PC-3 (cell line): ENCODE measurements around the gene COX4I1. TPM values are rescaled to one million over a fixed set of nuclear protein-coding genes. Genes with fewer than 3 reads are reported as not detected.

Source experiments
- ATAC-seq: fragments of 200-7000 bp; cut with Tn5 transposase; 2 replicates; pipeline ENCODE4 v1.9.1; 2020; ENCODE audit warnings: mild to moderate bottlenecking, moderate library complexity
- BruUV-seq: library from RNA; stranded (reverse); fragments of 400-500 nt; replicated peaks from 2 replicates; lab custom pipeline; 2021; lab: Mats Ljungman, UMichigan
- CTCF ChIA-PET: fragments of 300-600 bp; sonication (Branson Sonifier 250); formaldehyde crosslinking; loops from one replicate; lab custom pipeline; 2022; ENCODE audit warnings: antibody characterized with exemption; lab: Charles Lee
- POLR2A ChIA-PET: fragments of 300-600 bp; sonication (Branson Sonifier 250); formaldehyde crosslinking; loops from one replicate; lab custom pipeline; 2022; ENCODE audit warnings: antibody characterized with exemption; ENCODE audit not compliant: unreplicated experiment; lab: Charles Lee
- DNase-seq: peaks from one replicate; pipeline ENCODE4 v3.0.0-alpha.2; 2015
- H2AFZ ChIP-seq: fragments of 300-600 bp; sonication (generic); 2 replicates; pipeline ENCODE4 v1.6.0; 2016; ENCODE audit warnings: antibody characterized with exemption, low read length
- H3F3A ChIP-seq: fragments of 300-600 bp; sonication (generic); one replicate; pipeline ENCODE4 v1.6.0; 2017; ENCODE audit warnings: antibody characterized with exemption, low read length, control low read depth, mild to moderate bottlenecking; ENCODE audit not compliant: unreplicated experiment
- H3K27ac ChIP-seq: fragments of 300-600 bp; sonication (generic); 2 replicates; pipeline ENCODE4 v1.5.1; 2016; ENCODE audit warnings: mild to moderate bottlenecking, low read length
- H3K27me3 ChIP-seq: fragments of 300-600 bp; sonication (generic); 2 replicates; pipeline ENCODE4 v1.6.1; 2016; ENCODE audit warnings: low read length, mixed read lengths
- H3K36me3 ChIP-seq: fragments of 300-600 bp; sonication (generic); 2 replicates; pipeline ENCODE4 v1.6.1; 2016; ENCODE audit warnings: low read depth, mixed run types, low read length, mixed read lengths
- H3K4me1 ChIP-seq: fragments of 300-600 bp; sonication (generic); 2 replicates; pipeline ENCODE4 v1.5.1; 2016; ENCODE audit warnings: low read length; ENCODE audit not compliant: insufficient read depth
- H3K4me2 ChIP-seq: fragments of 300-600 bp; sonication (generic); 2 replicates; pipeline ENCODE4 v1.6.0; 2016; ENCODE audit warnings: low read length
- H3K4me3 ChIP-seq: fragments of 300-600 bp; sonication (generic); 2 replicates; pipeline ENCODE4 v1.5.1; 2016; ENCODE audit warnings: mild to moderate bottlenecking, low read length, mixed read lengths
- H3K79me2 ChIP-seq: fragments of 300-600 bp; sonication (generic); 2 replicates; pipeline ENCODE4 v1.6.1; 2017; ENCODE audit warnings: low read length, mixed read lengths
- H3K9ac ChIP-seq: fragments of 300-600 bp; sonication (generic); 2 replicates; pipeline ENCODE4 v1.6.0; 2016; ENCODE audit warnings: mild to moderate bottlenecking, low read length
- H3K9me2 ChIP-seq: fragments of 300-600 bp; sonication (generic); replicated peaks from 2 replicates; pipeline ENCODE4 v1.6.1; 2016; ENCODE audit warnings: mixed run types, low read length, mixed read lengths
- H3K9me3 ChIP-seq: fragments of 300-600 bp; sonication (generic); 2 replicates; pipeline ENCODE4 v1.6.1; 2016; ENCODE audit warnings: low read length, mixed read lengths
- H4K20me1 ChIP-seq: fragments of 300-600 bp; sonication (generic); 2 replicates; pipeline ENCODE4 v1.6.1; 2016; ENCODE audit warnings: low read length, mixed read lengths
- CTCF ChIP-seq: fragments of 300-600 bp; sonication (generic); conservative IDR thresholded peaks from 2 replicates; pipeline ENCODE4 v1.5.1; 2017; ENCODE audit warnings: antibody characterized with exemption, low read depth, mild to moderate bottlenecking, low read length
- EZH2 ChIP-seq: fragments of 300-600 bp; sonication (generic); IDR thresholded peaks from one replicate; pipeline ENCODE4 v1.6.1; 2017; ENCODE audit warnings: antibody characterized with exemption, mild to moderate bottlenecking, low read length; ENCODE audit not compliant: unreplicated experiment
- EZH2phosphoT487 ChIP-seq: fragments of 300-600 bp; sonication (generic); IDR thresholded peaks from 2 replicates; pipeline ENCODE4 v1.6.1; 2018; ENCODE audit warnings: mild to moderate bottlenecking, antibody characterized with exemption, low read length, borderline replicate concordance
- intact Hi-C: fragments of 100-400 bp; cut with micrococcal nuclease; formaldehyde crosslinking; loops from 2 replicates; pipeline ENCODE4 v1.9.0; 2023
- total RNA-seq: library from RNA; depleted of rRNA; stranded (reverse); fragments of >200 nt; gene quantifications from 2 replicates; pipeline ENCODE4 v1.2.3, GENCODE V29; 2014

Gene COX4I1
- total RNA-seq, 1 experiment from 2014 or later, result 598 TPM

GRCh38 chr16:85781156-85781555 lies 18.3 kb upstream of the COX4I1 start:
- DNase-seq (no peak), ATAC-seq (no peak)
- TF ChIP-seq CTCF, result no peak
- no peak for TF ChIP-seq EZH2
- no TSS peak for BruUV-seq
- Histone ChIP-seq H3K9me2 (no peaks in the 10 kb centered on the region), H2AFZ (no peak overlapping the region), H3F3A (peaks cover 9% of the 10 kb centered on the region), H3K4me2 (no peak overlapping the region), H3K4me1 (peaks cover 28% of the 10 kb centered on the region), H3K4me3 (no peak overlapping the region), H3K79me2 (peaks cover 6% of the 10 kb centered on the region; the same call in 1 of the 2 replicates), H3K9me3 (no peaks in the 10 kb centered on the region), H4K20me1 (0 out of 2 replicates have a peak, but pooled peaks cover 4% of the 10 kb centered on the region), H3K36me3 (peaks cover 9% of the 10 kb centered on the region; the same call in 1 of the 2 replicates), H3K9ac (no peak overlapping the region), H3K27me3 (no peaks in the 10 kb centered on the region), H3K27ac (no peak overlapping the region)
- intact Hi-C loops, result no loop called here
- ChIA-PET POLR2A (no interaction called here), CTCF (no interaction called here)

GRCh38 chr16:85781695-85782370 lies 17.7 kb upstream of the COX4I1 start:
- Histone ChIP-seq H3K79me2 (peaks cover 6% of the 10 kb centered on the region; the same call in 1 of the 2 replicates), H3K9me3 (no peaks in the 10 kb centered on the region), H3K27ac (no peak overlapping the region), H3K4me3 (no peak overlapping the region), H3K36me3 (peaks cover 9% of the 10 kb centered on the region; the same call in 1 of the 2 replicates), H3K9ac (no peak overlapping the region), H4K20me1 (0 out of 2 replicates have a peak, but pooled peaks cover 4% of the 10 kb centered on the region), H3K9me2 (no peaks in the 10 kb centered on the region), H3K27me3 (no peaks in the 10 kb centered on the region), H2AFZ (no peak overlapping the region), H3F3A (peaks cover 9% of the 10 kb centered on the region), H3K4me1 (peaks cover 22% of the 10 kb centered on the region), H3K4me2 (no peak overlapping the region)
- ChIA-PET POLR2A (interaction anchor here (0.6 kb wide), 1 partner anchor 564 kb away, joined by 3 read pairs; no protein-coding TSS in a partner anchor), CTCF (no interaction called here)
- no TSS peak for BruUV-seq
- TF ChIP-seq EZH2phosphoT487, result no peak
- no peak for TF ChIP-seq CTCF
- no peak for TF ChIP-seq EZH2
- no peak for ATAC-seq
- DNase-seq, result peak; percentile 14
- intact Hi-C loops, result no loop called here

GRCh38 chr16:85782451-85782850 lies 17.0 kb upstream of the COX4I1 start:
- H3K27ac ChIP-seq, result no peak overlapping the region
- 0 out of 2 replicates have a peak, but pooled peaks cover 3% of the 10 kb centered on the region for H4K20me1 ChIP-seq
- H3K36me3 ChIP-seq, result peaks cover 9% of the 10 kb centered on the region; the same call in 1 of the 2 replicates
- peaks cover 16% of the 10 kb centered on the region for H3K4me1 ChIP-seq
- H3K4me3 ChIP-seq, result no peak overlapping the region
- H3K9me3 ChIP-seq, result no peaks in the 10 kb centered on the region
- no peak overlapping the region for H3K4me2 ChIP-seq
- H3F3A ChIP-seq, result peaks cover 9% of the 10 kb centered on the region
- DNase-seq (no peak), ATAC-seq (no peak)
- H3K27me3 ChIP-seq, result no peaks in the 10 kb centered on the region
- H3K9ac ChIP-seq, result no peak overlapping the region
- ChIA-PET POLR2A (interaction anchor here (0.6 kb wide), 1 partner anchor 564 kb away, joined by 3 read pairs; no protein-coding TSS in a partner anchor), CTCF (no interaction called here)
- H3K9me2 ChIP-seq, result no peaks in the 10 kb centered on the region
- intact Hi-C loops, result no loop called here
- TF ChIP-seq EZH2phosphoT487 (no peak), CTCF (no peak), EZH2 (no peak)
- no TSS peak for BruUV-seq
- peaks cover 6% of the 10 kb centered on the region; the same call in 1 of the 2 replicates for H3K79me2 ChIP-seq
- H2AFZ ChIP-seq, result no peak overlapping the region
